DND-41 (cell line): Measurements from ENCODE around the gene AHRR.

Experiments
- CTCF ChIP-seq: IDR thresholded peaks from 2 replicates; pipeline ENCODE4 v1.5.1; 2012; ENCODE audit warnings: borderline replicate concordance, low read length, moderate library complexity, mild to moderate bottlenecking; ENCODE audit not compliant: poor library complexity, severe bottlenecking; ENCODE audit errors: extremely low read depth
- EZH2 ChIP-seq: IDR thresholded peaks from 3 replicates; pipeline ENCODE4 v1.6.1; 2012; ENCODE audit warnings: borderline replicate concordance, low read depth, mild to moderate bottlenecking, moderate library complexity, low read length, inconsistent platforms; ENCODE audit not compliant: severe bottlenecking

GRCh38 chr5:446883-447263 is 125.4 kb downstream of the AHRR start:
- TF ChIP-seq CTCF (peak; percentile 70), EZH2 (no peak)
